SK-N-SH treated with all-trans-retinoic acid at 6 μM for 48 hours (cell line): ENCODE results near the gene MYO9A.

Source experiments
- ATAC-seq: fragments of 200-7000 bp; cut with Tn5 transposase; 3 replicates; pipeline ENCODE4 v1.9.1; 2020; ENCODE audit warnings: mild to moderate bottlenecking, moderate library complexity
- ARNTL ChIP-seq: fragments of 450-650 bp; formaldehyde crosslinking; IDR thresholded peaks from 2 replicates; pipeline ENCODE4 v1.5.0; 2020; ENCODE audit warnings: low read depth, mild to moderate bottlenecking, moderate library complexity, borderline replicate concordance
- CSDC2 ChIP-seq: fragments of 250-450 bp; sonication (Bioruptor Pico); IDR thresholded peaks from 2 replicates; pipeline ENCODE4 v1.5.0; 2020; ENCODE audit warnings: mild to moderate bottlenecking, moderate library complexity
- ESRRG ChIP-seq: fragments of 250-450 bp; sonication (Bioruptor Pico); IDR thresholded peaks from 2 replicates; pipeline ENCODE4 v1.6.1; 2021; ENCODE audit warnings: mild to moderate bottlenecking
- ISL1 ChIP-seq: fragments of 250-450 bp; sonication (Bioruptor Pico); IDR thresholded peaks from 2 replicates; pipeline ENCODE4 v2.1.2; 2022; ENCODE audit warnings: mild to moderate bottlenecking, moderate library complexity
- OSR1 ChIP-seq: fragments of 250-450 bp; sonication (Bioruptor Pico); IDR thresholded peaks from 2 replicates; pipeline ENCODE4 v1.8.0; 2022; ENCODE audit warnings: moderate library complexity, mild to moderate bottlenecking, inconsistent platforms
- PPARA ChIP-seq: fragments of 250-450 bp; sonication (Bioruptor Pico); IDR thresholded peaks from 2 replicates; pipeline ENCODE4 v1.5.0; 2020; ENCODE audit warnings: mild to moderate bottlenecking, borderline replicate concordance
- RARB ChIP-seq: fragments of 250-450 bp; sonication (Bioruptor Pico); IDR thresholded peaks from 2 replicates; pipeline ENCODE4 v1.8.0; 2021; ENCODE audit warnings: mild to moderate bottlenecking, moderate library complexity
- SNAI2 ChIP-seq: fragments of 250-450 bp; sonication (Bioruptor Pico); IDR thresholded peaks from 2 replicates; pipeline ENCODE4 v1.5.0; 2020; ENCODE audit warnings: mild to moderate bottlenecking, moderate library complexity
- TCF4 ChIP-seq: fragments of 250-450 bp; sonication (Bioruptor Pico); IDR thresholded peaks from 2 replicates; pipeline ENCODE4 v1.8.0; 2021; ENCODE audit warnings: mild to moderate bottlenecking, moderate library complexity, borderline replicate concordance
- TOX ChIP-seq: fragments of 250-450 bp; sonication (Bioruptor Pico); IDR thresholded peaks from 2 replicates; pipeline ENCODE4 v1.8.0; 2021; ENCODE audit warnings: mild to moderate bottlenecking, moderate library complexity, borderline replicate concordance
- ZC3H10 ChIP-seq: fragments of 250-450 bp; sonication (Bioruptor Pico); IDR thresholded peaks from 2 replicates; pipeline ENCODE4 v1.5.1; 2021; ENCODE audit warnings: mild to moderate bottlenecking, moderate library complexity
- ZFP3 ChIP-seq: fragments of 250-450 bp; sonication (Bioruptor Pico); IDR thresholded peaks from 2 replicates; pipeline ENCODE4 v1.5.0; 2020; ENCODE audit warnings: mild to moderate bottlenecking, moderate library complexity
- ZFP30 ChIP-seq: fragments of 450-650 bp; formaldehyde crosslinking; IDR thresholded peaks from 2 replicates; pipeline ENCODE4 v1.5.0; 2022; ENCODE audit warnings: mild to moderate bottlenecking, moderate library complexity
- ZNF565 ChIP-seq: fragments of 450-650 bp; formaldehyde crosslinking; conservative IDR thresholded peaks from 2 replicates; pipeline ENCODE4 v1.5.0; 2020; ENCODE audit warnings: low read depth, mild to moderate bottlenecking, moderate library complexity
- ZNF70 ChIP-seq: fragments of 450-650 bp; formaldehyde crosslinking; IDR thresholded peaks from 2 replicates; pipeline ENCODE4 v1.5.0; 2020; ENCODE audit warnings: mild to moderate bottlenecking, moderate library complexity
- ZNF8 ChIP-seq: fragments of 450-650 bp; formaldehyde crosslinking; IDR thresholded peaks from 2 replicates; pipeline ENCODE4 v1.5.0; 2020; ENCODE audit warnings: mild to moderate bottlenecking, moderate library complexity
- TF ChIP-seq, protein P1 (sequence below): fragments of 250-450 bp; sonication (Bioruptor Pico); IDR thresholded peaks from 2 replicates; pipeline ENCODE4 v1.5.1; 2020; ENCODE audit warnings: low read depth, mild to moderate bottlenecking, moderate library complexity
- TF ChIP-seq, protein P2 (sequence below): fragments of 250-450 bp; sonication (Bioruptor Pico); IDR thresholded peaks from 2 replicates; pipeline ENCODE4 v1.5.0; 2020; ENCODE audit warnings: mild to moderate bottlenecking, moderate library complexity
- TF ChIP-seq, protein P3 (sequence below): fragments of 250-450 bp; sonication (Bioruptor Pico); IDR thresholded peaks from 2 replicates; pipeline ENCODE4 v1.8.0; 2021; ENCODE audit warnings: low read depth, mild to moderate bottlenecking, moderate library complexity, borderline replicate concordance
- TF ChIP-seq, protein P4 (sequence below): fragments of 250-450 bp; sonication (Bioruptor Pico); IDR thresholded peaks from 2 replicates; pipeline ENCODE4 v1.8.0; 2020; ENCODE audit warnings: mild to moderate bottlenecking, moderate library complexity, borderline replicate concordance
- TF ChIP-seq, protein P5 (sequence below): fragments of 250-450 bp; sonication (Bioruptor Pico); IDR thresholded peaks from 2 replicates; pipeline ENCODE4 v1.5.1; 2021; ENCODE audit warnings: mild to moderate bottlenecking, moderate library complexity

MYO9A gene

DNA sequence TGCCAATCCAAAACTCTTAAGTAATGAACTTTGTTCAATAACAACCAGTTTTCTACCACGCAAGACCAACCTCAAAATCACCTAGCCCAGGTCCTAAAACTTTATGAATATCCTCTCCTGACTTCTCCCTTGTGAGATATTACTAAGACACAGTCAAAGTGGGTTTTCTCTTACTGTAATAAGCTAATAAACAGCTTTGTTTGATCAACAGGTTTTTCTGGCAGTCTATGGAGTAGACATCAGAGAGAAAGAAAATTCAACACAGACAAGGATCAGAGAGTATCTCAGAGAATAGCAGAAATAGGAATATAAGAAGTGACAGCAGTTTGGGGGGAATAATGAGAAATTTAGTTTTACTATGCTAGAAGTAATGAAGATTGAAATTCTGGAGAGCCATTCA, 228.0 kb downstream of the MYO9A start:
- TF ChIP-seq, protein P1, sequence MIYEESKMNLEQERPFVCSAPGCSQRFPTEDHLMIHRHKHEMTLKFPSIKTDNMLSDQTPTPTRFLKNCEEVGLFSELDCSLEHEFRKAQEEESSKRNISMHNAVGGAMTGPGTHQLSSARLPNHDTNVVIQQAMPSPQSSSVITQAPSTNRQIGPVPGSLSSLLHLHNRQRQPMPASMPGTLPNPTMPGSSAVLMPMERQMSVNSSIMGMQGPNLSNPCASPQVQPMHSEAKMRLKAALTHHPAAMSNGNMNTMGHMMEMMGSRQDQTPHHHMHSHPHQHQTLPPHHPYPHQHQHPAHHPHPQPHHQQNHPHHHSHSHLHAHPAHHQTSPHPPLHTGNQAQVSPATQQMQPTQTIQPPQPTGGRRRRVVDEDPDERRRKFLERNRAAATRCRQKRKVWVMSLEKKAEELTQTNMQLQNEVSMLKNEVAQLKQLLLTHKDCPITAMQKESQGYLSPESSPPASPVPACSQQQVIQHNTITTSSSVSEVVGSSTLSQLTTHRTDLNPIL (CRISPR knock-in tag) = no peak
- TF ChIP-seq SNAI2 (CRISPR knock-in tag) (no peak), PPARA (no peak), ZFP30 (CRISPR knock-in tag) (no peak), CSDC2 (CRISPR knock-in tag) (no peak), OSR1 (CRISPR knock-in tag) (no peak), ZNF70 (no peak), ZC3H10 (CRISPR knock-in tag) (no peak), ZNF565 (CRISPR knock-in tag) (no peak), ARNTL (no peak), ZNF8 (CRISPR knock-in tag) (no peak), ESRRG (CRISPR knock-in tag) (no peak), ZFP3 (CRISPR knock-in tag) (no peak), TOX (CRISPR knock-in tag) (no peak)
- TF ChIP-seq, protein P2, sequence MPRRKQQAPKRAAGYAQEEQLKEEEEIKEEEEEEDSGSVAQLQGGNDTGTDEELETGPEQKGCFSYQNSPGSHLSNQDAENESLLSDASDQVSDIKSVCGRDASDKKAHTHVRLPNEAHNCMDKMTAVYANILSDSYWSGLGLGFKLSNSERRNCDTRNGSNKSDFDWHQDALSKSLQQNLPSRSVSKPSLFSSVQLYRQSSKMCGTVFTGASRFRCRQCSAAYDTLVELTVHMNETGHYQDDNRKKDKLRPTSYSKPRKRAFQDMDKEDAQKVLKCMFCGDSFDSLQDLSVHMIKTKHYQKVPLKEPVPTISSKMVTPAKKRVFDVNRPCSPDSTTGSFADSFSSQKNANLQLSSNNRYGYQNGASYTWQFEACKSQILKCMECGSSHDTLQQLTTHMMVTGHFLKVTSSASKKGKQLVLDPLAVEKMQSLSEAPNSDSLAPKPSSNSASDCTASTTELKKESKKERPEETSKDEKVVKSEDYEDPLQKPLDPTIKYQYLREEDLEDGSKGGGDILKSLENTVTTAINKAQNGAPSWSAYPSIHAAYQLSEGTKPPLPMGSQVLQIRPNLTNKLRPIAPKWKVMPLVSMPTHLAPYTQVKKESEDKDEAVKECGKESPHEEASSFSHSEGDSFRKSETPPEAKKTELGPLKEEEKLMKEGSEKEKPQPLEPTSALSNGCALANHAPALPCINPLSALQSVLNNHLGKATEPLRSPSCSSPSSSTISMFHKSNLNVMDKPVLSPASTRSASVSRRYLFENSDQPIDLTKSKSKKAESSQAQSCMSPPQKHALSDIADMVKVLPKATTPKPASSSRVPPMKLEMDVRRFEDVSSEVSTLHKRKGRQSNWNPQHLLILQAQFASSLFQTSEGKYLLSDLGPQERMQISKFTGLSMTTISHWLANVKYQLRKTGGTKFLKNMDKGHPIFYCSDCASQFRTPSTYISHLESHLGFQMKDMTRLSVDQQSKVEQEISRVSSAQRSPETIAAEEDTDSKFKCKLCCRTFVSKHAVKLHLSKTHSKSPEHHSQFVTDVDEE (CRISPR knock-in tag) = no peak
- TF ChIP-seq, protein P3, sequence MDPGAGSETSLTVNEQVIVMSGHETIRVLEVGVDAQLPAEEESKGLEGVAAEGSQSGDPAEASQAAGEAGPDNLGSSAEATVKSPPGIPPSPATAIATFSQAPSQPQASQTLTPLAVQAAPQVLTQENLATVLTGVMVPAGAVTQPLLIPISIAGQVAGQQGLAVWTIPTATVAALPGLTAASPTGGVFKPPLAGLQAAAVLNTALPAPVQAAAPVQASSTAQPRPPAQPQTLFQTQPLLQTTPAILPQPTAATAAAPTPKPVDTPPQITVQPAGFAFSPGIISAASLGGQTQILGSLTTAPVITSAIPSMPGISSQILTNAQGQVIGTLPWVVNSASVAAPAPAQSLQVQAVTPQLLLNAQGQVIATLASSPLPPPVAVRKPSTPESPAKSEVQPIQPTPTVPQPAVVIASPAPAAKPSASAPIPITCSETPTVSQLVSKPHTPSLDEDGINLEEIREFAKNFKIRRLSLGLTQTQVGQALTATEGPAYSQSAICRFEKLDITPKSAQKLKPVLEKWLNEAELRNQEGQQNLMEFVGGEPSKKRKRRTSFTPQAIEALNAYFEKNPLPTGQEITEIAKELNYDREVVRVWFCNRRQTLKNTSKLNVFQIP (CRISPR knock-in tag) = no peak
- TF ChIP-seq, protein P4, sequence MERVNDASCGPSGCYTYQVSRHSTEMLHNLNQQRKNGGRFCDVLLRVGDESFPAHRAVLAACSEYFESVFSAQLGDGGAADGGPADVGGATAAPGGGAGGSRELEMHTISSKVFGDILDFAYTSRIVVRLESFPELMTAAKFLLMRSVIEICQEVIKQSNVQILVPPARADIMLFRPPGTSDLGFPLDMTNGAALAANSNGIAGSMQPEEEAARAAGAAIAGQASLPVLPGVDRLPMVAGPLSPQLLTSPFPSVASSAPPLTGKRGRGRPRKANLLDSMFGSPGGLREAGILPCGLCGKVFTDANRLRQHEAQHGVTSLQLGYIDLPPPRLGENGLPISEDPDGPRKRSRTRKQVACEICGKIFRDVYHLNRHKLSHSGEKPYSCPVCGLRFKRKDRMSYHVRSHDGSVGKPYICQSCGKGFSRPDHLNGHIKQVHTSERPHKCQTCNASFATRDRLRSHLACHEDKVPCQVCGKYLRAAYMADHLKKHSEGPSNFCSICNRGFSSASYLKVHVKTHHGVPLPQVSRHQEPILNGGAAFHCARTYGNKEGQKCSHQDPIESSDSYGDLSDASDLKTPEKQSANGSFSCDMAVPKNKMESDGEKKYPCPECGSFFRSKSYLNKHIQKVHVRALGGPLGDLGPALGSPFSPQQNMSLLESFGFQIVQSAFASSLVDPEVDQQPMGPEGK (CRISPR knock-in tag) = no peak
- TF ChIP-seq, protein P5, sequence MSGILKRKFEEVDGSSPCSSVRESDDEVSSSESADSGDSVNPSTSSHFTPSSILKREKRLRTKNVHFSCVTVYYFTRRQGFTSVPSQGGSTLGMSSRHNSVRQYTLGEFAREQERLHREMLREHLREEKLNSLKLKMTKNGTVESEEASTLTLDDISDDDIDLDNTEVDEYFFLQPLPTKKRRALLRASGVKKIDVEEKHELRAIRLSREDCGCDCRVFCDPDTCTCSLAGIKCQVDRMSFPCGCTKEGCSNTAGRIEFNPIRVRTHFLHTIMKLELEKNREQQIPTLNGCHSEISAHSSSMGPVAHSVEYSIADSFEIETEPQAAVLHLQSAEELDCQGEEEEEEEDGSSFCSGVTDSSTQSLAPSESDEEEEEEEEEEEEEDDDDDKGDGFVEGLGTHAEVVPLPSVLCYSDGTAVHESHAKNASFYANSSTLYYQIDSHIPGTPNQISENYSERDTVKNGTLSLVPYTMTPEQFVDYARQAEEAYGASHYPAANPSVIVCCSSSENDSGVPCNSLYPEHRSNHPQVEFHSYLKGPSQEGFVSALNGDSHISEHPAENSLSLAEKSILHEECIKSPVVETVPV = no peak
- ATAC-seq = no peak

DNA sequence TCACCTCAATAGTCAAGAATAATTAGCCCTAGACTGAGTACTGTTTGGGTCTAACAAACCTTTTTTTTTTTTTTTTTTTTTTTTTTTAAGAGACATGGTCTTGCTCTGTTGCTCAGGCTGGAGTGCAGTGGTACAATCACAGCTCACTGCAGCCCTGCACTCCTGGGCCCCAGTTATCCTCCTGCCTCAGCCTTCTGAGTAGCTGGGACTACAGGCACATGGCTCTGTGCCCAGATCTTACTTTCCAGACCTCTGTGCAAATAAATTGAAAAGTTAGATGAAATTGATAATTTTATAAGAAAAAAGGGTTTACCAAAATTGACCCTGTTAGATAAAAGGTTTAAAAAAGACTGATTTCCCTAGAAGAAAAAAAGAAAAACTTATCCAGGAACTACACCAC, 228.6 kb downstream of the MYO9A start:
- TF ChIP-seq ZFP30 (CRISPR knock-in tag) (no peak), OSR1 (CRISPR knock-in tag) (no peak), ZNF565 (CRISPR knock-in tag) (no peak), CSDC2 (CRISPR knock-in tag) (no peak), TCF4 (CRISPR knock-in tag) (no peak; the same call in 1 of the 2 replicates), ISL1 (no peak), ZNF8 (CRISPR knock-in tag) (no peak)
- peak; percentile 48; the same call in 1 of the 3 replicates for ATAC-seq

DNA sequence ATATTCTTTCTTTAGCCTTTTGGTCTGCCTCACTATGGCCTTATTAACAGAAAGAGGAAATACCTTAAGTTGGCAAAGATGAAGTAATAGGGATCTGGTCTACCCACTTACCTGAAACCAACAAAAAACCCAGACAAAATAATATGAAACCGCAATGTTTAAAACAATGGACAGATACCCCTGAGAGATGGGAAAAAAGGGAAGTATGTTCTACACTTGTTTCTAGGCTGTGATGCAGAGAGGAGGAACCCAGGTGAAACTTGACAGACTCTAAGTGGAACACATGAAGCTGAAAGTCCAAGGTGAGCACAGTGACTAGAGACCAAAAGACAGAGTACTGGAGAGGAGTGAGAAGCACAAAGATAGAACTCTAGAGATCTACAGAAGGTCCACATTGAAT, 229.2 kb downstream of the MYO9A start:
- TF ChIP-seq RARB (CRISPR knock-in tag) (no peak), CSDC2 (CRISPR knock-in tag) (no peak), ZNF8 (CRISPR knock-in tag) (no peak), ESRRG (CRISPR knock-in tag) (no peak), ZC3H10 (CRISPR knock-in tag) (no peak), ZFP3 (CRISPR knock-in tag) (no peak), ZNF70 (no peak), ARNTL (no peak)
- TF ChIP-seq, protein P2 (CRISPR knock-in tag) = no peak
- TF ChIP-seq, protein P5 = no peak
- TF ChIP-seq, all 23 proteins: peak for 0
- no peak for ATAC-seq
